ENCODE results near the gene TULP1. TPM values are rescaled to one million over a fixed set of nuclear protein-coding genes. Genes with fewer than 3 reads are reported as not detected.

TULP1 gene
- total RNA-seq, 4 donors from 2014 or later: not detected

- Histone ChIP-seq H3K27me3 (no peaks in the 10 kb centered on the region), H3K4me1 (peaks cover 21 to 32% of the 10 kb centered on the region in 2 donors), H3K36me3 (peaks cover 0 to 25% of the 10 kb centered on the region in 2 donors), H3K27ac (peak within 1 kb of the TSS; percentile 87 to 92 (median 90)), H3K4me3 (peak within 1 kb of the TSS; percentile 63 to 81 (median 72)), H3K9me3 (no peaks in the 10 kb centered on the region)
- DNase-seq (peak; percentile 96 to 97), ATAC-seq (peak; percentile 93 to 95)
- TF ChIP-seq CTCF (IDR thresholded peaks at IDR 0.05 in 4 of 5, conservative IDR thresholded peaks at IDR 0.05 in 1 of 5) (peak; percentile 98 to 99 (median 98)), POLR2A (IDR thresholded peaks at IDR 0.05) (peak; percentile 97 to 98)
- in situ Hi-C loops (cut with MboI; ENCODE audit: low sequenced_read_pairs in 4 of 4): no loop called here
- intact Hi-C loops (cut with DNase I; ENCODE audit: low total_unique reads): loop anchor here (1.0 kb wide), 2 partner anchors 16 to 126 kb away; partner anchors contain the start of genes FANCE and PPARD
These were observed 44.3 kb downstream of the TULP1 start, which contains the start of gene RPL10A for GRCh38 chr6:35468181-35468979. Gene RPL10A, plus strand, starts transcription at chr6:35468401. Its CDS starts 34 bp downstream, at chr6:35468435.

GRCh38 chr6:35465646-35466045, 47.0 kb downstream of the TULP1 start:
- peaks cover 0 to 8% of the 10 kb centered on the region in 2 donors for H3K36me3 ChIP-seq
- no peaks in the 10 kb centered on the region for H3K9me3 ChIP-seq
- peaks cover 18 to 23% of the 10 kb centered on the region in 2 donors for H3K4me1 ChIP-seq
- H3K27ac ChIP-seq: no peak overlapping the region
- ATAC-seq: no peak
- H3K27me3 ChIP-seq: no peaks in the 10 kb centered on the region
- DNase-seq: no peak
- no peak overlapping the region for H3K4me3 ChIP-seq
- in situ Hi-C loops (cut with MboI; ENCODE audit: low sequenced_read_pairs in 4 of 4) (no loop called here), intact Hi-C loops (cut with DNase I; ENCODE audit: low total_unique reads) (no loop called here)
- TF ChIP-seq CTCF (IDR thresholded peaks at IDR 0.05 in 4 of 5, conservative IDR thresholded peaks at IDR 0.05 in 1 of 5): no peak
- no peak for TF ChIP-seq POLR2A (IDR thresholded peaks at IDR 0.05)

- no peaks in the 10 kb centered on the region for H3K9me3 ChIP-seq
- intact Hi-C loops (cut with DNase I; ENCODE audit: low total_unique reads) (no loop called here), in situ Hi-C loops (cut with MboI; ENCODE audit: low sequenced_read_pairs in 4 of 4) (no loop called here)
- ATAC-seq (no peak), DNase-seq (no peak)
- no peak for TF ChIP-seq CTCF (IDR thresholded peaks at IDR 0.05 in 4 of 5, conservative IDR thresholded peaks at IDR 0.05 in 1 of 5)
- TF ChIP-seq POLR2A (IDR thresholded peaks at IDR 0.05): no peak
- H3K36me3 ChIP-seq: peaks cover 0 to 10% of the 10 kb centered on the region in 2 donors
- no peak overlapping the region for H3K4me3 ChIP-seq
- H3K27me3 ChIP-seq: no peaks in the 10 kb centered on the region
- peaks cover 5% of the 10 kb centered on the region in 2 donors for H3K4me1 ChIP-seq
- no peak overlapping the region for H3K27ac ChIP-seq
These were observed 49.4 kb downstream of the TULP1 start for GRCh38 chr6:35463292-35463691.

GRCh38 chr6:35461270-35461669, 51.4 kb downstream of the TULP1 start:
- intact Hi-C loops (cut with DNase I; ENCODE audit: low total_unique reads) (no loop called here), in situ Hi-C loops (cut with MboI; ENCODE audit: low sequenced_read_pairs in 4 of 4) (no loop called here)
- Histone ChIP-seq H3K4me3 (no peak overlapping the region), H3K27me3 (no peaks in the 10 kb centered on the region), H3K9me3 (no peaks in the 10 kb centered on the region), H3K36me3 (peaks cover 0 to 19% of the 10 kb centered on the region in 2 donors), H3K4me1 (no peaks in the 10 kb centered on the region), H3K27ac (no peak overlapping the region)
- no peak for DNase-seq
- TF ChIP-seq CTCF (IDR thresholded peaks at IDR 0.05 in 4 of 5, conservative IDR thresholded peaks at IDR 0.05 in 1 of 5) (no peak), POLR2A (IDR thresholded peaks at IDR 0.05) (no peak)
- no peak for ATAC-seq

Data from gastrocnemius medialis (tissue), 4 donors.